Glomerular visceral epithelial cell (primary cell): ENCODE results near the gene PAX6.
"Not testable (repeated sequence)": the region's sequence is repeated elsewhere in the genome, so short reads cannot be mapped to it uniquely, and the experiment has no call there.

Experiments used
- DNase-seq: peaks from one replicate; pipeline ENCODE4 v3.0.0-alpha.2; 2016; ENCODE audit errors: extremely low spot score

The PAX6 gene

DNA sequence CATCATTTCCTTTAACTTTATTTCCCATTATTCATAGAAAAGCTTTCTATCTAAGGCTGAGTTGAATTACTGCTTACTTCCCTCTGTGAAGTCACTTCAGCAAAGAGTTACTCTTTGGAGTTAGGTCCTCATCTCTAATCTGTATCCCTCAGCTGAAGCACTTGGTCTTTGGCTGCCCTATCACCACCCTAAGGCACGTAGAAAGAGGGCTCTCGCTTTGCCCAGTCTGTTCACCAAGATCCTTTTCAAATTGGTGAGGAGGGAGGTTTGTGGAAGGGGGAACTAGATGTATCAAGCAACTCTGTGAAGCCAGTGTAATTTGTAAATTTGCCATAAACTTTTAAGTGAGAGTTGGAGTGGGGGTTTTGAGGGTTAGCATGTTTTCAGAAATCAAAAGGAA, 43.4 kb downstream of the PAX6 start:
- no peak for DNase-seq

DNA sequence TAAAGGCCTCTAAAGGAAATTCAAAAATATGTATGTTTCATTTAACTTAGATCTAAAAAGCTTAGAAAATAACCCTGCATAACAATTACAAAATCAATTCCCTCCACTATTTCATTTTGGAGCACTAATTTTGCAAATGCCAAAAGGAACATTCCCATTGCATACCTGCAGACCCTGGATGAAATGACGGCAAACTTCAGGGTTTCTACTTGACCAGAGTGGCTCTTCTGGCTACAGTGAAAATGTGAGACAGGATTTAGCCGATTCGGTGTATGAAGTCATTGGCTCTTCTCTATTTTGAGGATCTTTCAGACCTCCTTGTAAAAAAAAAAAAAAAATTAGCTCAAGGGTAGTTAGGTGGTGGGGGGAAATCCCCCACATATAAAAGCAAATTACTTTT, 44.1 kb downstream of the PAX6 start:
- DNase-seq: no peak

DNA sequence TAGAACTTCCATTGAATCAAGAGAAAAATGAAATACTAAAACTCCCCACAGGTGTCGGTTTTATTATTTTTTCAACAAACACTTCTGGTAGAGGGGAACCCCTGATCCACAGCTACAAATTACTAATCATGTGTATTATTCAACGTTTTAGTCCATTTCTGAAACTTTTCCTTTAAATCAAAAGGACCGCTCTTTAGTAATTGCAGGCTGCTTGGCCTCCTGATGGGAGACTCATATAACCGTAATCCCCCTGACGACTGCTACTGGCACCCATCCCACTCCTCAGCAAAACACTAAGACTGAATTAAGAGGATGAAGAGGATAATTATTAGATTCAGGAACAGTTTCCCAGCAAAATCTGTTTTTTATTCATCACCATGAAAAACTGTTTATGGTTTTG, 46.4 kb downstream of the PAX6 start:
- no peak for DNase-seq

DNA sequence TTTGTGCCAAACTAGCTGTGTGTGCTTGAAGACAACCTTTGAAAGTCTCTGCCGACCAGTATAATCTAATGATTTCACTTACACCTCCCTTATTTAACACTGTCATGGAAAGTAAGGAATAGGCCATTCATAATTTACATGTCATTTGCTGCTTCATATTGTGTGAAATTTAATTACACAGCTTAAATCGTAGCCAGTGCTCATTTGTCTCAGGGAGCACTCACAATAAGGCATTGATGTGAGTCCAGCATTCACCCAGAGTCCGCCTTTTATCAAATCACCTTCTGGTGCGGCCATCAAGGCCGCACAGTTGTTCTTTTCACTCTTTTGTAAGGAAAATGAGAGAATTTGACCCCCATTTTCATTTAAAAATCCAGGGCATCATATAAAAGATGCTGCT, 46.9 kb downstream of the PAX6 start:
- DNase-seq: no peak

DNA sequence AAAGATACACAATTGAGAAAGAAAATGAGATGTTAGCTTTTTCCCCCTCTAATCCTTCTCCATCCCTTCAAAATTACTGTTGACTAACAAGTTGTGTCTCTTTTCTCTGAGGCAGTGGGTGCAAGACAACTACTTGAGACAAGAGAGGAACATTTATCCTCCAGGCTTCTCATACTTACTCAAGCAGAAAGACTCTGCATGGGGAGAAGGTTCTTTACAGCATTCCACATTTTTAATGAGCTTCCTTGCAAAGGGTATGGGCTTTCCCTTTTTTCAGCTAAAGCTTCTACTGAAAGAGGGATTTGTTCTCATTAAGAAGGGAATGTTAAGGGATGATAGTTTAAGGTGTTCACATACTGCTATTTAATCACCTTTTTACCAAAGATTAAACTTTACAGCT, 47.8 kb downstream of the PAX6 start:
- DNase-seq: no peak

DNA sequence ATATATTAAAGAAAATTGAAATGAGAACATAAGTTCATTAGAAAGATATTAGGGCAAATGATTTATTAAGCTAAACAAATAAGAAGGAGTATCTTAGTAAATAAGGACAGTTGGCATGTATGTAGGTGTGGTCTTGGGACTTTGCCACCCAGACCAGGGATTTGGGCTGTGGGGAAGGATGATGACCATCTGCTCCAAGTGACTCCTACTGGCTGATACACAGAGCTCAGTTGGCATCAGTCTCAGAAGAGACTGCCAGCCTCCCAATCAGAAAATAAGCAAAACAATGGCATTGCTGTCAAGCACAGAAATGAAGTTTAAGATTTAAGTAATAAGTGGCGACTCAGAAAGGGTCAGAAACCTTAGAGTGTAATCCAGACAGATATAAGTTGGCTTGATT, 49.5 kb downstream of the PAX6 start:
- no peak for DNase-seq

DNA sequence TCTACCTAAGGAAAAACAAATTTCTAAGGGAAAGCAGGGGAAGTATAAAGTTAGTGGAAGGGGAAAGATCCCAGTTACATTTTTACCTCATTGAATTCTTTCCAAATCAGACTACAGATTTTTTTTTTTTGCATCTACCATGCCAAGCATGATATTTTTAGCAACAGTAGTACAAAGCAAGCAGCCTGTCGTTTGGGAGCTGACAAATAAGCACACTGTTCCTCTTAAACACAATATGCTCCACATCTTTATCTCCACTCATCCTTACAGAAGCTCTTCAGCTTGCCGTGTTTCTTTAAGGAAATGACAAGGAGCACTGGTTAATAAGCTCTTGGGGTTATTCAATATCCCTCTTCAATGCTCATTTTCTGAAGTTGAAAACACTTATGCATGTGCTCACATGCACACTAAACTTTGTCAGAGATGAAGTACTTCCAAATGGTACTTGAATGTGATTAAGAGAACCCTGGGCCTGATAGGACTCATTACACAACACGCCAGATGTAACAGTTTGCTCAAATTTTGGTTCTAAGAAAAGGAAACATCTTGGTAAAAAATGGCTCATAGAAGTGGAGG, 53.8 kb downstream of the PAX6 start:
- DNase-seq: no peak

DNA sequence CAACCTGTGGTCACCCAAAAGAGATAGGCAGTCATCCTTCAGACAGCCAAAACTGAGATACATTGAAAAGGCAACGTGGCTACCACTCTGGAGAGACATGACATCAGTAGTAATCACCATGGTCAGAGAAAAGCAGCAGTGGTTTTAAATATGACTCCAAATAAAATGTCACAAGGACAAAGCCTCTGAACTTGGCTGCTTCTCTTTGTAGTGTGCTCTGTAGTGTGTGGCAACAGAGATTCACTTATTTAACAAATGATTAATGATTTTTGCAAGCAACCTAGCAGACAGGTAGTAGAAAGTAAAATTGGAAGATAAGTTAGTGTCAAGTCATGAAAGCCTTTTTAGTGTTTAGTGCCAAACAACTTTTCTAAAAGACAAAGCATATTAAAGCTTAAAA, 63.5 kb downstream of the PAX6 start:
- no peak for DNase-seq

DNA sequence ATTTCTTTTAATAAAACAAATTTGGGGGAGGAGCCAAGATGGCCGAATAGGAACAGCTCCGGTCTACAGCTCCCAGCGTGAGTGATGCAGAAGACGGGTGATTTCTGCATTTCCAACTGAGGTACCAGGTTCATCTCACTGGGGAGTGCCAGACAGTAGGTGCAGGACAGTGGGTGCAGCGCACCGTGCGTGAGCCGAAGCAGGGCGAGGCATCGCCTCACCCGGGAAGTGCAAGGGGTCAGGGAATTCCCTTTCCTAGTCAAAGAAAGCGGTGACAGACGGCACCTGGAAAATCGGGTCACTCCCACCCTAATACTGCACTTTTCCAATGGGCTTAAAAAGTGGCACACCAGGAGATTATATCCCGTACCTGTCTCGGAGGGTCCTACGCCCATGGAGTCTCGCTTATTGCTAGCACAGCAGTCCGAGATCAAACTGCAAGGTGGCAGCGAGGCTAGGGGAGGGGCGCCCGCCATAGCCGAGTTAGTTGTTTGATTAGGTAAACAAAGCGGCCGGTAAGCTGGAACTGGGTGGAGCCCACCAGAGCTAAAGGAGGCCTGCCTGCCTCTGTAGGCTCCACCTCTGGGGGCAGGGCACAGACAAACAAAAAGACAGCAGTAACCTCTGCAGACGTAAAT, 70.3 kb downstream of the PAX6 start:
- DNase-seq: not testable (repeated sequence)

DNA sequence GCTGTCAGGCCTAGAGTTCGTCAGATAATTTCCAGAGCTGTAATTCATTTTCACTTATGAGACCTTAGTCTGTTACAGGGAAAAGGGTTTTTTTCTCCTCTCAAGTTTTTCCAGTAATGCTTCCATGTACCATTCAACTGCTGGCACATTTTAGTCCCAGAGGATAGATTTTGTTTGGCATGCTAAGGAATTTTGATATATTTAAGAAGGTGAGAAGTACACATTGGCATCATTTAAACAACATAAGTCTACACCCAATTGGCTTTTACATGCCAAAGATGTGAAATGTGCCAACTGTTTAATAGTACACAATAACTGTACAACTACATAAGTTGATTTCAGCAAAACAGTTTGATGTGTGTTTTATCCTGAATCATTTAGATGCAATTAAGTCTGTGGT, 71.0 kb downstream of the PAX6 start:
- DNase-seq: no peak
